Activated T-helper 2 cell treated with anti-CD3 and anti-CD28 coated beads, Interferon-gamma antibody, Interleukin-2, Interleukin-4, amounts not matched to agents 10 μg/mL and 5 μg/mL and 100 μg/mL, durations not matched to agents 14 hours and 24 hours and 36 hours (primary cell): ENCODE data around the gene CA9. TPM values are rescaled to one million over a fixed set of nuclear protein-coding genes. Genes with fewer than 3 reads are reported as not detected.
A peak's percentile ranks its signal among the peaks of the same experiment; 100 is the strongest.
"Not testable (repeated sequence)": the region's sequence is repeated elsewhere in the genome, so short reads cannot be mapped to it uniquely, and the experiment has no call there.

Source experiments
- DNase-seq: peaks from one replicate; pipeline ENCODE4 v3.0.0; 2021; ENCODE audit warnings: low spot score
- H3K27ac Mint-ChIP-seq: one replicate; pipeline ENCODE4 v1.8.0; 2021; ENCODE audit warnings: mixed read lengths
- H3K27me3 Mint-ChIP-seq: one replicate; pipeline ENCODE4 v1.8.0; 2021; ENCODE audit warnings: low read depth, mixed read lengths
- H3K36me3 Mint-ChIP-seq: one replicate; pipeline ENCODE4 v1.8.0; 2021; ENCODE audit warnings: low read depth, mixed read lengths
- H3K4me1 Mint-ChIP-seq: one replicate; pipeline ENCODE4 v1.8.0; 2021; ENCODE audit warnings: low read depth, mixed read lengths
- H3K4me3 Mint-ChIP-seq: one replicate; pipeline ENCODE4 v1.8.0; 2021; ENCODE audit warnings: low read depth, mild to moderate bottlenecking, moderate library complexity, mixed read lengths
- H3K9me3 Mint-ChIP-seq: one replicate; pipeline ENCODE4 v1.8.0; 2021; ENCODE audit warnings: mixed read lengths
- intact Hi-C: fragments of 100-400 bp; cut with micrococcal nuclease; formaldehyde crosslinking; loops from one replicate; pipeline ENCODE4 v1.15.1; 2023
- total RNA-seq: library from RNA; stranded (reverse); gene quantifications from 2 replicates; pipeline ENCODE4 v1.2.3, GENCODE V29; 2022

CA9 gene
- total RNA-seq, 1 donor from 2014 or later, result 0.89 TPM

DNA sequence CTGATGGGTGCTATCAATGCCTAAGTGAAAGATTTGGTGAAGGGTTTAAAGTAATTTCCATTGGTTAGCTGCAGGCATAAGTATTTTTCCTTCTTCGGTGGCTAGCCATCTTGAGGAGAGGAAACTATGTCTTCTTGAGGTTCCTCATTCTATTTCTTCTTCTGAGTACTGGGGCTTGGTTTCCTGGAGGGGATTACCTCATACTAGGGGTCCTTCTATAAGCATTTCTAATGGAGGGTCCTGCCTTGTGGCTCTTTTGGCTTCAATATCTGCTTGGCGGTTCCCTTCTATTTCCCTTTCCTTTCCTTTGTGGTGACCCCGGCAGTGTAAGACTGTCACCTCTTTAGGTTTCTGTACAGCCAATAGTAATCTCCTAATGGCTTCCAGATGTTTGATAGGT is 32.2 kb upstream of the CA9 start:
- H3K27ac Mint-ChIP-seq, H3K4me3 Mint-ChIP-seq, intact Hi-C loops, DNase-seq, H3K27me3 Mint-ChIP-seq: not testable (repeated sequence)
- Mint-ChIP-seq H3K4me1 (peaks cover 49% of the 10 kb centered on the region), H3K36me3 (peaks cover 51% of the 10 kb centered on the region), H3K9me3 (peaks cover 12% of the 10 kb centered on the region)

DNA sequence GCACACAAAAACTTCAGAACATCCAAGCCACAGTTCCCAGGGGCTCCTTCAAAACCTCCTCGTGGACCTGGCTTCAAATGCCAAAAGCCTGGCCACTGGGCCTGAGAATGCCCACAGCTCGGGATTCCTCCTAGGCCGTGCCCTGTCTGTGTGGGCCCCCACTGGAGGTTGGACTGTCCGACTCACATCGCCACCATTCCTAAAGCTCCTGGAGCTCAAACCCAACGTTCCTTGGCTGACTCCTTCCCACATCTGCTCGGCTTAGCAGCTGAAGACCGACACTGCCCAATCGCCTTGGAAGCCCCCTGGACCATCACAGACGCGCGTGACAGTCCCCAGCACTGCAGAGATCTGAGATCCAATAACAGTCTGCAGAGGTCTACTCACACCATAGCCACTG is 30.7 kb upstream of the CA9 start:
- DNase-seq, result no peak
- H3K27me3 Mint-ChIP-seq, result no peaks in the 10 kb centered on the region
- peaks cover 12% of the 10 kb centered on the region for H3K9me3 Mint-ChIP-seq
- no peak overlapping the region for H3K27ac Mint-ChIP-seq
- no peak overlapping the region for H3K4me3 Mint-ChIP-seq
- intact Hi-C loops, result no loop called here
- peaks cover 45% of the 10 kb centered on the region for H3K4me1 Mint-ChIP-seq
- H3K36me3 Mint-ChIP-seq, result peaks cover 54% of the 10 kb centered on the region

GRCh38 chr9:35645736-35646135 is 28.0 kb upstream of the CA9 start:
- not testable (repeated sequence) for H3K27me3 Mint-ChIP-seq, DNase-seq, H3K9me3 Mint-ChIP-seq
- intact Hi-C loops, result loop anchor here (1.0 to 2.0 kb wide), 6 partner anchors 27 to 529 kb away; partner anchors contain the start of genes CD72 and HINT2
- peaks cover 41% of the 10 kb centered on the region for H3K4me1 Mint-ChIP-seq
- H3K36me3 Mint-ChIP-seq, result peaks cover 54% of the 10 kb centered on the region
- H3K4me3 Mint-ChIP-seq, result peak overlapping the region; percentile 96
- H3K27ac Mint-ChIP-seq, result peak overlapping the region; percentile 96

DNA sequence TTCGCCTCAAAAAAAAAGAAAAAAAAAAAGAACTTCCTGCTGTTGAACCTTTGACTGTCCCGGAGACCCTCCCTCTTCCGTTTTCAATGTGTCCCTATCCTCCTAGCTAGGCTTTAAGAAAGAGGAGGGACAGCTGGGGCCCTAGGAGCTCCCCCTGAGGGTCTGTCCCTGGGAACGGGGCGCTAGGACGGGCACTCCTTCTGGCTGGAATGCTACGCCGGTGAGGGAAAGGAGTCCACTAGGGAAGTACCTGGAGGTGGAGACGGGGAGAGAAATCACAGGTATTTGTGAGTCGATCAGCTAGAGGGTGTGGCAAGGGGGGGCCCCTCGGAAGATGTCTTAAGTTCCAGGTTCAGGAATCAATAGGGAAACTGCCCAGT is 27.6 kb upstream of the CA9 start:
- Mint-ChIP-seq H3K36me3 (peaks cover 50% of the 10 kb centered on the region), H3K4me3 (peak overlapping the region; percentile 96), H3K27me3 (no peaks in the 10 kb centered on the region), H3K27ac (peak overlapping the region; percentile 96), H3K4me1 (peaks cover 44% of the 10 kb centered on the region), H3K9me3 (peaks cover 2% of the 10 kb centered on the region)
- intact Hi-C loops, result loop anchor here (1.0 to 2.0 kb wide), 6 partner anchors 27 to 529 kb away; partner anchors contain the start of genes CD72 and HINT2
- no peak for DNase-seq

DNA sequence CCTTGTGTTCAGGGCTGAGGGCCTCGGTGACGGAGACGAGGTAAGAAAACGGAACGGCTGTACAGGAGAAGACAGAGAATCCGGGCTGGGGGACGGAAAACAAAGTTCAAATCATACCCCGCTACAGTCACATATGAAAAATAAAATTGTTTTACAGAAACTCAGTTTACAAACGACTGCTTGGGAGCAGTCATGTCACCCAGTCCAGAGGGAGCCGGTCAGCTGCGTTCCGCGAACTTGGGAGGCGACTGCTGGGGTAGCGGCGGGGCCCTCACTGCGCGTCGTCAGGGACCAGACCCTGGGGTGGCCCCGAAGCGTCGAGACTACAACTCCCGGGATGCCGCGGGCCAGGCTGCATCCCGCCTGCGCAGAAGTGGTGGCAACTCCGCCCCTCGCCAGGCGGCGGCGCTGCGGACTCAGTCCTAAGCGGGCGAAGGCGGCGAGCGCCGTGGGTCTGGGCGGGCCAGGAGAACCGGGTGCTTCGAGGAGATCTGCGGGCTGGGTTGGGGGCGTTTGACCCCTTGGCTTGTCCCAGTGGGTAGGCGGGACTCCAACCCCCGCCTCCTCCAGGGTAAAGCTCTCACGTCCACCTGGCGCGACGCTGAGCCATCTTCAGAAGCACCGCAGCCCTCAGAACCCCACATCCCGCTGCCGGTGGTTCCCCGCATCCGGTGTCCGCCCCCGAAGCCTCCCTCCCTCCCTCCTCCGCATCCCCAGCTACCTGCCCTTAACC is 27.0 kb upstream of the CA9 start:
- Mint-ChIP-seq H3K9me3 (no peaks in the 10 kb centered on the region), H3K4me1 (peaks cover 45% of the 10 kb centered on the region), H3K4me3 (peak overlapping the region; percentile 96), H3K36me3 (peaks cover 45% of the 10 kb centered on the region), H3K27ac (peak overlapping the region; percentile 96), H3K27me3 (no peaks in the 10 kb centered on the region)
- intact Hi-C loops, result loop anchor here (1.0 to 2.0 kb wide), 6 partner anchors 28 to 530 kb away; partner anchors contain the start of genes CD72 and HINT2
- peak; percentile 91 for DNase-seq

DNA sequence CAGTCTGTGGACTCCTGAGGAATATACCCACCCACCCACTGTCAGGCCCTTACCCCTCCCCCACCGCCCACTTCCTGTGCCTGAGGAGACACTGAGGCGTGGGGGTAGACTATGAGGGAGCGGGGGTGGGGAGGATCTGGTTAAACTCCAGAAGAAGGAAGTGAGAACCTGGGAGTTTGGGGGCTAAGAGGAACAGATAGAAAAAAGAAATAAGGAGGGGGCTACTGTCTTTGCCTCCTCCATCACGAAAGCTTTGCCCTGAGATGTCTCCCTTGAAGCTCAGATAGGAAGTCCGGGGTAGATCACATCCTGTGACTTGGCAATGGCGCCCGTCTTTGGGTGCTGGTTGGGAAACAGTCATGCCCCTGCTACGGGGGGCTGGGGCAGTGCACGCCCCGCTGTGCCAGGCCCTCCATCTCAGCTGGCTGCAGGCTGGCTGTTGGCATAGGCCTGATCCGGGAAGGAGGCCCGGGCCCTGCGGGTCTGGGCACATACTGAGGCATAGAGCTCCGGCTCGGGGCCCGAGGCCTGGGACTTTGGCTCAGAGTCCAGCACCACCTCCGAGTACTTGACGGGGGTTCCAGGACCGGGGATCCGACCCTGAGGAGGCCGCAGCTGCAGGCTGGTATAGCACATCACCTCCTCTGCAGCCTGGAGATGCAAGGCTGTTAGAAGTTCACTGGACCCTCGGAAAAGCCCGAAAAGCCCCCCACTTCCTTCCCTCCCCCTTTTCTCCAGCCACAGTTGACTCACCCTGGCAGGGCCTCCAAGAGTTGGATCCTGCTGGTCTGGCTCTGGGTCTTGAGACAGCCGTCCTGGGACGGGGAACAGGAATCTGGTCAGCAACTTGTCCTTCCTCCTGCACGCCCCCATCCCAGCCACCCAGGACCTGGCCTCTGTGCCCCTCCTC is 24.0 kb upstream of the CA9 start:
- peak overlapping the region; percentile 96 for H3K4me3 Mint-ChIP-seq
- no peaks in the 10 kb centered on the region for H3K9me3 Mint-ChIP-seq
- peak overlapping the region; percentile 70 for H3K27ac Mint-ChIP-seq
- H3K36me3 Mint-ChIP-seq, result peaks cover 22% of the 10 kb centered on the region
- intact Hi-C loops, result loop anchor here (1.0 kb wide), 1 partner anchor 8 kb away; no protein-coding TSS in a partner anchor
- DNase-seq, result no peak
- H3K4me1 Mint-ChIP-seq, result peaks cover 46% of the 10 kb centered on the region
- no peaks in the 10 kb centered on the region for H3K27me3 Mint-ChIP-seq

GRCh38 chr9:35650341-35651158 is 23.2 kb upstream of the CA9 start, which contains the start of gene SIT1:
Gene SIT1, minus strand, starts transcription at chr9:35650931. Its CDS starts 78 bp downstream, at chr9:35650853.
- peak within 1 kb of the TSS; percentile 91 for H3K27ac Mint-ChIP-seq
- H3K9me3 Mint-ChIP-seq, result no peaks in the 10 kb centered on the region
- DNase-seq, result no peak
- peaks cover 43% of the 10 kb centered on the region for H3K4me1 Mint-ChIP-seq
- H3K4me3 Mint-ChIP-seq, result peak within 1 kb of the TSS; percentile 96
- intact Hi-C loops, result no loop called here
- H3K27me3 Mint-ChIP-seq, result no peaks in the 10 kb centered on the region
- peaks cover 20% of the 10 kb centered on the region for H3K36me3 Mint-ChIP-seq

DNA sequence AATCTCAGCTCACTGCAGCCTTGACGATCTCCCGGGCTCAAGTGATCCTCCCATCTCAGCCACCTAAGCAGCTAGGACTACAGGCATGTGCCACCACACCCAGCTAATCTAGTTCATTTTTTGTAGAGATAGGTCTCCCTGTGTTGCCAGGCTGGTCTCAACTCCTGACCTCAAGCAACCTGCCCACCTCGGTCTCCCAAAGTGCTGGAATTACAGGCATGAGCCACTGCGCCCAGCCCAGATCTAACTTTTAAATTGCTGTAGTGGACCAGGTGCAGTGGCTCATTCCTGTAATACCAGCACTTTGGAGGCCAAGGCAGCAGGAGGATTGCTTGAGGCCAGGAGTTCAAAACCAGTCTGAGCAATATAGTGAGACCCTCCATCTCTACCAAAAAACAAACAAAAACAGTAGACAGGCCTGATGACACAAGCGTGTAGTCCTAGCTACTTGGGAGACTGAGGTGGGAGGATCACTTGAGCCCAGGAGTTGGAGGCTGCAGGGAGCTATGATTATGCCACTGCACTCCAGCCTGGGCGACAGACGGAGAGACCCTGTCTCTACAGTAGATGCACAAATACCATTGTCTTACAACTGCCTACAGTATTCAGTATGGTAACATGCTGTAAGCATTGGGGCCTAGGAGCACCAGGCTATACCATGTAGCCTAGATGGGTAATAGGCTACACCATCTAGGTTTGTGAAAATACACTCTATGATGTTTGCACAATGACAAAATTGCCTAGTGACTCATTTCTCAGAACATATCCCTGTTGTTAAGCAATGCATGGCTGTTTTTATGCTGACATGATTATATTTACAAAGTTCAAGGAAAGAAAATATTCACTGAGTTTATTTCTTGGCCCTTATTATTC is 21.5 kb upstream of the CA9 start:
- H3K4me3 Mint-ChIP-seq, result peak overlapping the region; percentile 96
- no peaks in the 10 kb centered on the region for H3K27me3 Mint-ChIP-seq
- DNase-seq, result no peak
- intact Hi-C loops, result no loop called here
- no peaks in the 10 kb centered on the region for H3K9me3 Mint-ChIP-seq
- H3K27ac Mint-ChIP-seq, result peak overlapping the region; percentile 45
- peaks cover 18% of the 10 kb centered on the region for H3K36me3 Mint-ChIP-seq
- peaks cover 49% of the 10 kb centered on the region for H3K4me1 Mint-ChIP-seq

DNA sequence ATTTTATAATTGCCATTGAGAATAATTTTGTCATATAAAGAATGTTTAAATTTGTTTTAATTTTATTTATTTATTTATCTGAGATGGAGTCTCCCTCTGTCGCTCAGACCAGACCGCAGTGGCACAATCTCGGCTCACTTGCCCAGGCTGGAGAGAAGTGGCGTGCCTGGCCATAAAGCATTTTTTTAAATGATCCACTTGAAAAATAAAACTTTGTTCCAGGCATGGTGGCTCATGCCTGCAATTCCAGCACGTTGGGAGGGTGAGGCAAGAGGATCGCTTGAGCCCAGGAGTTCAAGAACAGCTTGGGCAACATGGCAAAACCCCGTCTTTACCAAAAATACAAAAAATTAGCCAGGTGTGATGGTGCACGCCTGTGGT is 20.9 kb upstream of the CA9 start:
- Mint-ChIP-seq H3K36me3 (peaks cover 14% of the 10 kb centered on the region), H3K4me1 (peaks cover 49% of the 10 kb centered on the region), H3K27me3 (peaks cover under 1% of the 10 kb centered on the region), H3K27ac (no peak overlapping the region), H3K9me3 (no peaks in the 10 kb centered on the region), H3K4me3 (no peak overlapping the region)
- no peak for DNase-seq
- intact Hi-C loops, result no loop called here

GRCh38 chr9:35653611-35654010 is 20.1 kb upstream of the CA9 start:
- Mint-ChIP-seq H3K4me1 (peaks cover 43% of the 10 kb centered on the region), H3K27ac (no peak overlapping the region), H3K4me3 (no peak overlapping the region), H3K9me3 (no peaks in the 10 kb centered on the region), H3K27me3 (peaks cover 3% of the 10 kb centered on the region), H3K36me3 (peaks cover 11% of the 10 kb centered on the region)
- DNase-seq, result no peak
- intact Hi-C loops, result no loop called here

GRCh38 chr9:35656348-35656747 is 17.4 kb upstream of the CA9 start:
- Mint-ChIP-seq H3K36me3 (peaks cover 22% of the 10 kb centered on the region), H3K4me3 (no peak overlapping the region), H3K27ac (peak overlapping the region; percentile 98), H3K9me3 (no peaks in the 10 kb centered on the region), H3K4me1 (peaks cover 53% of the 10 kb centered on the region), H3K27me3 (peaks cover 3% of the 10 kb centered on the region)
- DNase-seq, result no peak
- intact Hi-C loops, result no loop called here
